Measurements from ENCODE around the gene CMIP.
A peak's percentile ranks its signal among the peaks of the same experiment; 100 is the strongest.
"Not testable (repeated sequence)": the region's sequence is repeated elsewhere in the genome, so short reads cannot be mapped to it uniquely, and the experiment has no call there.

CMIP gene

DNA sequence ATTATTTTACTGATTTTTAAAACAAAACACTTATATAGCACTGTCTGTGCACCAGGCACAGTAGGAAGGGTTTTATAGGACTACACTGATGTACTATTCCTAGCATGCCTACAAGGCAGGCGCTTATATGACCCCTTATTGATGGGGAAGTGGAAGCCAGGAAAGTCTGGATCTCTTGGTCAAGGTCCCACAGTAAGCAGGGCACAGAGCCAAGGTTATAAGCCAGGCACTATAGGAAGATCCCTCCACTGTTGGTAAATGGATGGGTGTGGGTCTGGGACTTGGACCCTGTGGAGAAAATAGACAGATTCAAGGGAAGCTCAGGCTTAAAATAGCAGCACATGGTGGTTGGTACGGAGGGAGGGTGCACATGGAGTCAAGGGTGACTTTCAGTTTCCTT, 275.4 kb downstream of the CMIP start:
- no peak for DNase-seq (ENCODE audit: low read depth)

DNA sequence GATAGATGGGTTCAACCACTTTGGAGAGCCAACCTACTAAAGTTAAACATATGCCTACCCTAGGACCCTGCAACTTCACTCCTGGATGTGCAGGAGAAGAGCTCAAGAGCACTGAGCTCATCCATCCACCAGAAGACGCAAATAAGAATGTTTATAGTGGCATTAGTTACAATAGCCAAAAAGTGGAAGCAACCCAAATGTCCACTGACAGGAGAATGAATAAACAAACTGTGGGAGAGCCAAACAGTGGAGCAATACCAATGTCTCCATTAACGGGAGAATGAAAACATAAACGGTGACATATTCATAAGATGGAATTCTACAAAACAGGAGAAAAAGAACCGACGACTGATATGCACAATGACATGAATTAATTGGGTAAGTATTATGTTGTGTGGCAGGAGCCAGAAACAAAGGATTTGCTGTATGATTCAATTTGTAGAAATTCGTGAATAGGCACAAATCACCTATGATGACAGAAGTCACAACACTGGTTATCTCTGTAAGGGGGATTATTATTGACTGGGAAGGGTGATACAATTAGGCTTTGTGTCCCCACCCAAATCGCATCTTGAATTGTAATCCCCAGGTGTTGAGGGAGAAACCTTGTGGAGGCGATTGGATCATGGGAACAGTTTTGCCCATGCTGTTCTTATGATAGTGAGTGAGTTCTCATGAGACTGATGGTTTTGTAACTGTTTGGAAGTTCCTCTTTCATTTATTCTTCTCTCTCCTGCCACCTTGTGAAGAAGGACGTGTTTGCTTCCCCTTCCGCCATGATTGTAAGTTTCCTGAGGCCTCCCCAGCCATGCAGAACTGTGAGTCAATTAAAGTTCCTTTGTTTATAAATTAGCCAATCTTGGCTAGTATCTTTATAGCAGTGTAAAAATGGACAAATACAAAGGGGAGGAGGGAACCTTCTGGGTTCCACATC, 276.6 kb downstream of the CMIP start:
- DNase-seq (ENCODE audit: low read depth), result no peak

DNA sequence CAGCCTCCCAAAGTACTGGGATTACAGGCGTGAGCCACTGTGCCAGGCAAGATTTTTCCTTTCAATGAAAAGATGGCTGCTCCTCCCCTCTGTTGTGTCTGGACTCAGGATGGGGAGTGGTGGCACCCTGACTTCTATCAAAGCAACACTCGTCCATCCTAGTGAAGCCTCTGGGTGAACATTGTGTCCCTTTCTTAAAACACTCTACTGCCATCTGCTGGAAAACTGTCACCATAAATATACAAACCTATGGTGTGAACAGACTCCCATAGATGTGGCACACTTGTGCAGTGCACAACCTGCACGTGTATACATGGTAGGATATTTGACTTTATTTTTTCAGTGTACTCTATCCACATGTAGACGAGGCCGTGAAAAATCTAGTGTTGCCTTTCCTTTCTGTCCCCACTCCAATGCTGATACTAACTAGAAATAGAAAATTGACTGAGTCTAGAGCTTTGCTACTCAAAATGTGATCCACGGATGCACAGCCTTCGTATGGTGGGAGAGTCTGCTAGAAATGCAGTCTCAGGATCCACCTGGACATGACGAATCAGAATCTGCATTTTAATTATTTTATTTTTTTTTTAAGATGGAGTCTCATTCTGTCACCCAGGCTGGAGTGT, 278.6 kb downstream of the CMIP start:
- DNase-seq (ENCODE audit: low read depth), result no peak

DNA sequence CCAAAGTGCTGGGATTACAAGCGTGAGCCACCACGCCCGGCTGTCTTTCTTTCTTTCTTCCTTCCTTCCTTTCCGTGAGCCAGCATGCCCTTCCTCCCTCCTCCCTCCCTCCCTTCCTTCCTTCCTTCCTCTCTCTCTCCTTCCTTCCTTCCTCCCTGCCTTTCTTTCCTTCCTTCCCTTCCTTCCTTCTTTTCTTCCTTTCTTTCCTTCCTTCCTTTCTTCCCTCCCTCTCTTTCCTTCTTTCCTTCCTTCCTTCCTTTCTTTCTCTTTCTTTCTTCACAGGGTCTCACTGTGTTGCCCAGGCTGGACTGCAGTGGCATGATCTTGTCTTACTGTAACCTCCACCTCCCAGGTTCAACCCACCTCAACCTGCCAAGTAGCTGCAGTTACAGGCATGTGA, 283.8 kb downstream of the CMIP start:
- DNase-seq (ENCODE audit: low read depth), result no peak

DNA sequence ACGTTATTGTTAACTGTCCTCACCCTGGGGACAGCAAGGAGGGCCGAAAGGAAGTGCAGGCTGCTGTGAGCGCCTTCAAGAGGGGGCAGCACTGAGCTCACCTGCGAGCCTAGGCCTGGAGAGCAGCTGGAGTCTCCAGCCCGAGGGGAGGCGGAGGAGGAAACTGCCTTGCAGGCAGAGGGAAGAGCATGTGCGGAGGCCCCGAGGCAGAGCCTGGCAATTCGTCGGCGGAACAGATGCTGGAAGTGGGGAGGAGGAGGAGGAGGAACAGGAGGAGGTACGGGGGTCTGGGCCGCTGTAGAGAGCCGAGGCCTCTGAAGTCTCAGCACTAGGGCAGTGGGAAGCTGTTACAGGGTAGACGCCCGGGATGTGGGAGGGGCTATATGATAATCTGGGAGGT, 284.8 kb downstream of the CMIP start:
- DNase-seq (ENCODE audit: low read depth), result no peak

DNA sequence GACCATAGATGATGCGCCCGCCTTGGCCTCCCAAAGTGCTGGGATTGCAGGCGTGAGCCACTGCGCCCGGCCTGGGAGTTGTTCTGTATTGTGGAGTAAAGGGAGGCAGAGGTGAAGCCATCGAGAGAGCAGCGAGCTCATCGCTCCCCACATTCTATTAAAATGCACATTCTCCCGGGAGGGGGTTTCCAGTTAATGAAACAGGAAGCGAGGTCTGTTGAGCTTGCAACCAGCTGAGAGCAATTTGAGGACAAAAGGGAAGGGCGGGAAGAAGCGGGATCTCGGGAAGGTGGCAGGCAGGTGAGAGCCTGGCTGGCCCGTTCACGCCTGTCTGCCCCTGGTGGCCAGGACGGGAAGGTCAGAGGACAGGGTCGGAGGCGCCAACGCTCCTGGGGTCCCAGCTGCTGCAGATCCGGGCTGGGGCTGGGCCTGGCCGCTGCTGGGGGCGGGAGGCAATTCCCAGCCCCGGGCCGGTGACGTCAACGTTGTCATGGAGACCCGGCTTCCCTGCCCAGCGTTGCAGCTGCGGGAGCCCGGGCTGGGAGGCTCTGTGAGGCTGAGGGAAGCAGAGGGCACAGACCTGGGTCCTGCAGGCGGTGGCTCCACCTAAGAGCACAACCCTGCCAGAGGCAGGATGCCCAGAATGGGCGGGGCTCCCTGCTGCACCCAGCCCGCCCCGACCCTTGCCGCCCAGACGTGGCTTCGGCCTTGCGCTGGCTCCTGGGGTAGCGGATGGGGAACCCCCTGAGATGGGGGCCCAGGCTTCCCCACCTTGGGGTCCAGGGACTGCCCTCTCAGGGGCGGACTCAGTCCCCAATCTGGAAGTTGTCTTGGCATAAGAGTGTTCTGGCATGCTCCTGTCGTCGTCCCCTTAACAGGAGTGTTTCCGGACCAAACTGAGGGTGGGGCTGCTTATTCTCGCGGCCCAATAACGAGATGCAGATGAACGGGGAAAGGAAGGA, 285.8 kb downstream of the CMIP start:
- DNase-seq (ENCODE audit: low read depth), result peak; percentile 40

DNA sequence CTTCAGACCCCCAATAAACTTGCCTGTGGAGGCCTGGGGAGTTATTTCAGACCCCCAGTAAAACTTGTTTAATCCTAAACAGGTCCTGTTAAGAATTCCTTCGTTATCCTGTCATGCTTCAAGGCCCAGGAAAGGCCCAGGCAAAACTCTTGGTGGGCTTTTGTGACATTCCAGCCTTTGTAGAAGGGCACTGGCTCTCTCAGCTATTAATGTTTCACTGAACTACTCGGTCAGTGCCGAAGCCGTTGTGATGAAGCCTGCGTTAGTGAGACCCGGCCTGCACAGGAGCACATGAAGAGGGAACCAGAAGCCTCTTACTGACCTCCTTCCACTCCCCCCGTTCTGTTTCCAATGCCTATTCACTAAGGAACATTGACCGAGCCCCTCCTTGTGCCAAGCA, 287.0 kb downstream of the CMIP start:
- DNase-seq (ENCODE audit: low read depth), result no peak

DNA sequence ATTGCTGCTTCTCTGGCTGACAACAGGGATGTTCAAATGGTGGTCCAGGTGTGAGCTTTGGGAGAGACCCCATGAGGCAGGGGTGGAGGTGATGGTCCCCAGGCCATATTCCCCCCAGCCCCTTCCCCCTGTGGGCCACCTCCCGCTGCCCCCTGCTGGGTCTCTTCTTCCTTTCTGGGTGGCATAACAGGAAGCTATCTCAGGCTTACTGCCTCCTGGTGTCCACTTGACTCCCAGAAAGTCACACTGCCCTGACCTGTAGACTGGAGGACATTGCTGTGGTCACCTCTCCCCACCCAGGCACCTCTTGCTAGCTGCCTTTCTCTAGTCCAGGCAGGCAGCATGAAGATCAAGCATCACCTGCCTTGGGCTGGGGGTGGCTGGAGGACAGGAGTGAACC, 288.1 kb downstream of the CMIP start:
- no peak for DNase-seq (ENCODE audit: low read depth)

DNA sequence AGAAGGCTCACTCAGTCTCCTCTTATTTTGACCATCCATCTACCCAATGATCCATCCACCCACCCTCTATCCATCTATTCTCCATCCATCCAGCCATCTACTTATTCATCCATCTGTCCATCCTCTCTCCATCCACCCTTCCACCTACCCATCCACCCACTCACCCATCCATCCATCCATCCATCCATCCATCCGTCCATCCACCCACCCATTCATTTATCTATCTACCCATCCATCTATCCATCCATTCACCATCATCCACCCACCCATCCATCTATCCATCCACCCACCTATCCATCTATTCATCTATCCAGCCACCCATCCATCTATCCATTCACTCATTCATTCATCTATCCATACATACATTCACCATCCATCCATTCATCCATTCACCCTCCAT, 288.7 kb downstream of the CMIP start:
- DNase-seq (ENCODE audit: low read depth), result no peak

DNA sequence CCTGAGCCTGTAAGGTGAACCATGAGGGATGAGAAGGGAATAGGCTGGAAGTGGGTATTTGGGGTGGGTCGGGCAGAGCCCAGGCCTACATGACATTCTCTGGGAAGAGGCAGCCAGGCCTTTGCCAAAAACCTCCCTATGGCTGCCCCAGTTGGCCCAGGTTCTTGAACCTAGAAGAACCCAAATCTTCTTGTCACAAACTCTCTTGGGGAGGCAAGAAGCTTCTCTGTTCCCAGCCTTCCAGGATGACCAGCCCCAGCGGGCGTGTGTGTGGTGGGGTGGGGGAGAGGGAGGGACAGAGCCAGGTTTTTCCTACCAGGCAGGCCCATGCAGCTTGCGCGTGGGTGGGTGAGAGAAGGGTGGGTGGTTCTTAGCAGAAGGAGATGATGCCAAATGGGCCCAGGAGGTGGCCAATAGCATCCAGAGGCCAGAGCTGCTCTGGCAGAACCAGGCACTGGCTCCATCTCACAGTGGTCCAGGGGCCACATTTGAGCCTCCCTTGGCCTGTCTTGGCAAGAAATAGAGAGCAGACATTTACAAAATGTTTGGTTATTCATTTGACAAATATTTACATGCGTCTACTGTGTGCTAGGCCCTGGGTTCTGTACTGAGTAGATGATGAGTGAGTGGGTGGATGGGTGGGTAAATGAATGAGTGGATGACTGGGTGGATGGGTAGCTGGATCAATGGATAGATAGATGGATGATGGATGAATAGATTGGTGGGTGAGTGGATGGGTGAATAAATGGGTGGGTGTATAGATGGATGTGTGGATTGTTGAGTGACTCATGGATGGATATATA, 290.2 kb downstream of the CMIP start:
- DNase-seq (ENCODE audit: low read depth), result no peak

DNA sequence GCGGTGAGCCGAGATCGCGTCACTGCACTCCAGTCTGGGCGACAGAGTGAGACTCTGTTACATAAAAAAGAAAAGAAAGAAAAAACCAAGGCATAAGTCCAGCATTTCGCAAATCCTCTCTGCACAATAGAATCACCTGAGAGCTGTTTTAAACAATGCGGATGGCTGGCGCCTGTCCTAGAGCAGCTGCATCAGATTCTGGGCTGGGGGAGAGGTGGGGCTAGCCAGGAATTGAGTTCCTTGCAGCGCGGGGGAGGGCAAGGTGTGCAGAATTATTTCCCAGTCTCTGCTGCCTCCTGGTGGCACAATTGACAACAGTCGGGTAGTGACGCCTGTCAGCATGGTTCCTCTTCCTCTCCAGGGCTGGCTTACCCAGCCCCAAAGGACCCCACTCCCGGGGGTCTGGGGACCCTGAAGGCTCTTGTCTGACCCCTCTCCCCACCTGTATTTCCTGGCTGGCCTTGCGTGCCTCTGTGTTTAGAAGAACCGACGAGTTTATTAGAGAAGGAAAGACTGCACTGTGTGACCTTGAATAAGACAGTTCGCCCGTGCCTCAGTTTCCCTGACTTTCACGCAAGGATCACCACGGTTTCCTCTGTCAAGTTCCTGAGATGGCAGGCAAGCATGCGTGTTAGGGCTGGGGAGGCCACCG, 293.4 kb downstream of the CMIP start:
- peak; percentile 85 for DNase-seq (ENCODE audit: low read depth)

DNA sequence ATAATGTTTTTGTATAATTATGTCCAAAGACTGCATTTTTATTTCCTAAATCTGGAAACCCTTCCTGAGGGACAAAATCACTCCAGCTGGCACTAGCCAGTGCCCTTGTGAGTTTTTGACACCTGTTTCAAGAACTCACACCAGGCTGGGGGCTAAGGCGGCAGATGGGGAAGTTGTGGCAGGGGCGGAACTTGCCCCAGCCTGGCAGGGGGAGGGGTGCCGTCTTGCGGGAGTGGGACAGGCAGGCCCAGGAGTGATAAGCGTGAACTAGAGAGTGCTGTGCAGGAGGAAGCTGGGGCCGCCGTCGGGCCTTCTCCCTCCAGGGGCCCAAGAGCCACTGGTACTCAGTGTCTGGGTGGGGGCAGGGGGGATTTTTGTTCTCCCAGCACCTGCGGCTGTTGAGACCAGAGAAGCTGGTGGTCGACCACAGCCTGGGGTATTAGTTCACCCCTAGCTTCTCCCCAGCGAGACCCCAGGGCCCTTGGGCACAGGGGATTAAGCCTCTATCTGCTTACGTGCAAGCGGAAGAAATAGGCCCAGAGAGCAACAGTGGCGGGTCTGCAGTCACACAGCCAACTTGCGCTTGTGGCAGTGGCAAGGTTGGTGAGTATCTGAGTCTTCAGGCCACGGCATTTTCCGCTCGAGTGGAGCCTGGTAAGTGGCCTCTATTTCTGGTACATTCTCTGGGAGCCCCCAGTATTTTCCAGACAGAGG, 294.3 kb downstream of the CMIP start:
- DNase-seq (ENCODE audit: low read depth), result no peak

DNA sequence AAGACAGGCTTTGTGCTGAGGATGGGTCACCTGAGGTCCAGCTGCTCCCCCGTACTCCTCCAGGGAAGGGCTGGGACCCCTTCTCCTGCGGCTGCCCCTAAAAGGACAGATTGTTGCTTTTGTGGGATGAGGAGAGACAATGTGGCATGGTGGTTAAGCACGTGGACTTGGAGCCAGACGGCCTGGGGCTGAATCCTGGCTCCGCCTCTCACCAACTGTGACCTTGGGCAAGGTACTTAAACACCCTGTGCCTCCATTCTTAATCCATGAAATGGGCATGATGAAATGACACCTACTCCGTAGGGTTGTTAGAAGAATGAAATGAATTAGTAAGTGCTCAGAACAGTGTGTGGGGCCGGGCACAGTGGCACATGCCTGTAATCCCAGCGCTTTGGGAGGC, 294.9 kb downstream of the CMIP start:
- no peak for DNase-seq (ENCODE audit: low read depth)

DNA sequence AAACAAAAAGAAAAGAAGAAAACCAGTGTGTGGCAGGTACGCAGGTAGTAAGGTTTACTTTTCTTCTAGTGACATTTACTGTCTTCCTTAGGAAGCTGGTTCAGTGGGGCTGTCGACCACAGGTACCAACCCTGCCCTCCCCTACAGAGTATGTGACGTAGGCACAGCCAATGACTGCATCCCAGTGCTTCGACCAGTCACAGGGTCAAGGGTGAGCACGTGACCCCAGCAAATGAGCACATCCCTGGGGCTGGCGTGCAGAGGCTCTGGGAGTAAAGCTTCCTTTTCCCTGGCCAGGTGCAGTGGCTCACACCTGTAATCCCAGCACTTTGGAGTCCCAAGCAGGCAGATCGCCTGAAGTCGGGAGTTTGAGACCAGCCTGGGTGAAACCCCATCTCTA, 295.6 kb downstream of the CMIP start:
- no peak for DNase-seq (ENCODE audit: low read depth)

DNA sequence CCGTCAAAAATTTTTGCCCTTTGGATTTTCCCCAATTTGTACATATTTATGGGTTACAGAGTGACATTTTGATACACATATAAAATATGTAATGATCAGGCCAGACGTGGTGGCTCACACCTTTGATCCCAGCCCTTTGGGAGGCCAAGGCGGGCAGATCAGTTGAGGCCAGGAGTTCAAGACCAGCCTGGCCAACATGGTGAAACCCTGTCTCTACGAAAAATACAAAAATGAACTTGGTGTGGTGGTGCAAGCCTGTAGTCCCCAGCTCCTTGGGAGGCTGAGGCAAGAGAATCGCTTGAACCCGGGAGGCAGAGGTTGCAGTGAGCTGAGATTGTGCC, 296.8 kb downstream of the CMIP start:
- DNase-seq (ENCODE audit: low read depth), result not testable (repeated sequence)

DNA sequence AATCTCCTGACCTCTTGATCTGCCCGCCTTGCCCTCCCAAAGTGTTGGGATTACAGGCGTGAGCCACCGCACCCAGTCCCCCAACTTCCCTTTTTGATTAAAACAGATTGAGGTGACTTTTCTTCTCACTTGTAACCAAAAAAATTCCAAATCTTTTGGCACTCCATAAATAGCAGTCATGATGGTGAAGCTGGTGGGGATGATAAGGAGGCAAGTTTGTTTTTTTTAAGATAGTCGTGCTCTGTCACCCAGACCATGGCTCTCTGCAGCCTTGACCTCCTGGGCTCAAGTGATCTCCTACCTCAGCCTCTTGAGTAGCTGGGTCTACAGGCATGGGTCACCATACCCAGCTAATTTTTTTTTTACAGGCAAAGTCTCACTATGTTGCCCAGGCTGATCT, 299.8 kb downstream of the CMIP start:
- DNase-seq (ENCODE audit: low read depth), result no peak

DNA sequence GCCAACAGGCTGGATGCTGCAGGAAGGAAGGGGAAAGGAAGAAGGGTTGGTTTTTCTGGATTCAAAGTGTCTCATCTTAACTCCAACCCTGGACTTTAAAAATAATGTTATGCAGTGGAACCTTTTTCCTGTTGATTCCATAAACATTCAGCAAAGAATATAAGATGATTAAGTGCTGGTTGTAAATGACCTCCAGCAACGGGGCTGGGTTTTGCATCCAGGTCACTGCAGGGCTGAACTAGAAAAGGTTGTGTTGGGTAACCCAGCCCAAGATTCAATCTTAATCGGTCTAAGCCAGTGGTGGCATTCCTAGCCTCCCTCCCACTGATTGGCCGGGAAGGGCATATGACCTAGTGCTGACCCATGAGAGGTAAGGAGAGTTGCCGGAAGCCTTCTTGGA, 300.3 kb downstream of the CMIP start:
- no peak for DNase-seq (ENCODE audit: low read depth)

DNA sequence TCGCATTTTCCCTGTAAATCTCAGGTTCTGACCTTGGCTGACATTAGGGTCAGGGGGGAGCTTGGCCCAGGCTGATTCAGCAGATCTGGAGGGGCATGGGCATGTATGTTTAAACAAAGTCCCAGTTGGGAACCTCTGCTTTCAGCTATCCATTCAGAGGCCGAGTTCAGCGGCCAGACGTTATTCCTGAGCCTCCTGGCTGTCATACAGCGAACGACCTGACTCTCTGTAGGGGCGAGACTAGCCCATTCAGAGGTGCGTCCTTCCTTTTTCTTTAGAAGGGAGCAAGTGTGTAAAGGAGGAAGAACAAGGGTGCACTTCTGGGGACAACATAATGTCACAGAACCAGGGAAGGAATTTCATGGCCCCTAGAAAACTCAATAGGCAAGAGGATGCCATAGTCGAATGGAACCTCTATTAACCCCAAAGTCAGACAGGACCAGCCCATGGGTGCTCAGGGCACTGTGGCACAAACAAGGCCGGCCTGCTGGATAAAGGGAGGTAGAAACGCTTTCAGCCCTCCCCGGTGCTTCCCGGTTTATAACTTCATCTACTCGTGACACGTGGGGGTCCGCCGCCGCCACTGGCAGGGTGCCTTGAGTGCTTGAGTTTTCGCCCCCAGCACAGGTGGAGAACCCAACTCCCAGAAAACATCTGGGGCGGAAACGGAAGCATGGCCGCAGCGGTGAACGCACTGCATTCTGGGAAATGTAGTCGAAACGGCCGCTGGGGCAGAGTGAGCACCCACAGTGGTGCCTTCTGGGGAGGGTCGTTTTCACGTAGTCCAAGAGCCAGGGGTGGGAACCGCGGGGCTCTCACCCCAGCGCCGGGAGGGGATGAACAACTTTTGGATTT, 301.3 kb downstream of the CMIP start:
- DNase-seq (ENCODE audit: low read depth), result peak; percentile 57

DNA sequence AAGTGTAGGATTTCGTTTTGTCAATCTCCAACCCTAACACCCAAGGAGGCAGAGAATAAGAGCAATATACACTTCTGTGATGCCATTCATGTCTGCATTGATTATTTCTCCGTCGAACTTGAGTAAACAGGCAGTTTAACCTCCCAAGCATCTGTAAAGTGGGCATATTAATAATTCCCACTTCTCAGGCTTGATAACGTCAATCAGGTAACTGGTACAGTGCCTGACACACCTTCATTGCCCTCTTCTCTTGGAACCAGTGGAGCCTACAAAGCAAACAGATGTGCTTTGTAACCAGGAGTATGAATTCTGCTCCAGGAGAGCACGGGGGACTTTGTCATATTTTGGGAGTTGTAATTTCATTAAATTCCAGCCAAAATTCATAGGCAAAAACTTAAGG, 302.0 kb downstream of the CMIP start:
- no peak for DNase-seq (ENCODE audit: low read depth)

Data from activated T-cell treated with anti-CD3 and anti-CD28 coated beads for 1 hour (primary cell).